HG02623 (cell line): ENCODE results near the gene SGMS1.
A peak's percentile ranks its signal among the peaks of the same experiment; 100 is the strongest.
"Not testable (repeated sequence)": the region's sequence is repeated elsewhere in the genome, so short reads cannot be mapped to it uniquely, and the experiment has no call there.

ENCODE experiments used
- ATAC-seq: cut with Tn5 transposase; IDR thresholded peaks from one replicate; pipeline ENCODE4 v1.9.1; 2021; ENCODE audit warnings: moderate library complexity; ENCODE audit not compliant: unreplicated experiment

The SGMS1 gene

GRCh38 chr10:50582766-50583762 is 40.7 kb downstream of the SGMS1 start:
- ATAC-seq: no peak

GRCh38 chr10:50582046-50582445 is 41.7 kb downstream of the SGMS1 start:
- no peak for ATAC-seq

- no peak for ATAC-seq
Observed at GRCh38 chr10:50580262-50580891, 43.4 kb downstream of the SGMS1 start.

GRCh38 chr10:50579491-50580261 is 44.1 kb downstream of the SGMS1 start:
- no peak for ATAC-seq

GRCh38 chr10:50578949-50579348 is 44.8 kb downstream of the SGMS1 start:
- no peak for ATAC-seq

- peak; percentile 49 for ATAC-seq
Observed at GRCh38 chr10:50577681-50578350, 45.9 kb downstream of the SGMS1 start.

- no peak for ATAC-seq
Observed at GRCh38 chr10:50577010-50577409, 46.7 kb downstream of the SGMS1 start.

- no peak for ATAC-seq
Observed at GRCh38 chr10:50576245-50576815, 47.4 kb downstream of the SGMS1 start.

GRCh38 chr10:50575477-50576244 is 48.1 kb downstream of the SGMS1 start:
- no peak for ATAC-seq

GRCh38 chr10:50574931-50575330 is 48.8 kb downstream of the SGMS1 start:
- no peak for ATAC-seq

- ATAC-seq: no peak
Observed at GRCh38 chr10:50574305-50574704, 49.5 kb downstream of the SGMS1 start.

GRCh38 chr10:50572017-50572491 is 51.7 kb downstream of the SGMS1 start:
- ATAC-seq: no peak

- not testable (repeated sequence) for ATAC-seq
Observed at GRCh38 chr10:50568750-50569149, 55.0 kb downstream of the SGMS1 start.

- ATAC-seq: no peak
Observed at GRCh38 chr10:50567384-50567783, 56.4 kb downstream of the SGMS1 start.

- no peak for ATAC-seq
Observed at GRCh38 chr10:50566150-50566549, 57.6 kb downstream of the SGMS1 start.

- no peak for ATAC-seq
Observed at GRCh38 chr10:50565301-50566083, 58.3 kb downstream of the SGMS1 start.

- ATAC-seq: no peak
Observed at GRCh38 chr10:50563906-50564305, 59.9 kb downstream of the SGMS1 start.

GRCh38 chr10:50561816-50562215 is 61.9 kb downstream of the SGMS1 start:
- ATAC-seq: no peak

- ATAC-seq: no peak
Observed at GRCh38 chr10:50561266-50561665, 62.5 kb downstream of the SGMS1 start.
